NCI-H526 treated with DMSO at 0.1 percent for 48 hours (cell line): ENCODE results near the gene GCM1.

Experiments
- DNase-seq: peaks from one replicate; lab custom pipeline; 2025; lab: John Stamatoyannopoulos, UW

GCM1 gene

GRCh38 chr6:53152576-53152975 is 3.9 kb upstream of the GCM1 start:
- no peak for DNase-seq

- DNase-seq, result no peak
Measured at GRCh38 chr6:53151676-53152075, 3.0 kb upstream of the GCM1 start.

- DNase-seq, result no peak
Measured at GRCh38 chr6:53144802-53145201, 3.8 kb downstream of the GCM1 start.

GRCh38 chr6:53143710-53144109 is 4.9 kb downstream of the GCM1 start:
- no peak for DNase-seq

DNA sequence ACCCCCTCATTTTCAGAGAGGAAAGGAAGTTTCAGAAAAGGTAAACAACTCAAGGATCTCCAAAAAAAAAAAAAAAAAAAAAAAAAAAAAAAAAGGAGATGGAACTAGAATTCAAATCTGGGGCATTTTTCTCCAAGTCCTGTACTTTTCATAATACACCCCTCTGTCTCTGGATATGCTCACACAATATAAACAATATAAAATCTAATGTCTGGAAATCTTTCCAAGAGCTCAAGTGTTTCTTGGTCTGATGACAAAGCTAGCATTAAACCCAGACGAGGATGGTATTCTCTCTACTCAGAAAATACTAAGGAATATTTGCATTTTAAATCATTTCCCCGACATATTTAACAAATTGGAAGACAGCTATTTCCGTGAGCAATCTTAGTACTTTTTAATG is 5.8 kb downstream of the GCM1 start:
- no peak for DNase-seq

- DNase-seq, result no peak
Measured at GRCh38 chr6:53139841-53140413, 8.7 kb downstream of the GCM1 start.

- no peak for DNase-seq
Measured at GRCh38 chr6:53136000-53136609, 12.5 kb downstream of the GCM1 start.

- no peak for DNase-seq
Measured at GRCh38 chr6:53134601-53135235, 13.9 kb downstream of the GCM1 start.

- no peak for DNase-seq
Measured at GRCh38 chr6:53133961-53134360, 14.7 kb downstream of the GCM1 start.

GRCh38 chr6:53130569-53131290 is 17.9 kb downstream of the GCM1 start:
- no peak for DNase-seq

DNA sequence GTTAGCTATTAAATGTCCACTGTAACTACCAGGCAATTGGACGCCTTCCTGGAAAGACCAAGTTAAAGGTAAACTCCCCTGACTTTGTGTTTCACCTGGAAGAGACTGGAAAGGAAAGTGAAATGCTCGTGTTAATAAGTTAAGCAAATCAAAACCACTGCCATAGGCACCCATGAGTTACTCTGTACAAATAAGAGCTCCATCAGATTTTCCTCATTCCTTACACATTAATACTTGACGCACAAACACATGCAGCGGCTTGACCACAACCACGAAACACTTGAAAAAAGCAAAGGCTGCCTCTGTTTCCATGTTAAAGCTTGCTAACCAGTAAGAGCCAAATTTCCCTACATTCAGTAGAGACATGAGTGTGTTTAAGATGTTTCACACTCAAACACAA is 19.8 kb downstream of the GCM1 start:
- no peak for DNase-seq

DNA sequence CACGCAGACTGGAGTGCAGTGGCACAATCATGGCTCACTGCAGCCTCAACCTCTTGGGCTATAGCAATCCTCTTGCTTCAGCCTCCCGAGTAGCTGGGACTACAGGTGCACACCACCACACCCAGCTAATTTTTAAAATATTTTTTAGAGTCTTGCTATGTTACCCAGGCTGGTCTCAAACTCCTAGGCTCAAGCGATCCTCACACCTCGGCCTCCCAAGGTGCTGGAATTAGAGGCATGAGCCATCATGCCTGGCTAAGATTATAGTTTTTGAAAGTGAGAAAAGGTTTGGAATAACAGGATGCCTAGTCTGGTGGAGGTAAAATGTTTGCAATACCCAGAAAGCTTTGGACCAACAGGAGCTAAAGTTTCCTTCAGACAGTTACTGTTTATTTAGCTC is 23.4 kb downstream of the GCM1 start:
- DNase-seq, result no peak

DNA sequence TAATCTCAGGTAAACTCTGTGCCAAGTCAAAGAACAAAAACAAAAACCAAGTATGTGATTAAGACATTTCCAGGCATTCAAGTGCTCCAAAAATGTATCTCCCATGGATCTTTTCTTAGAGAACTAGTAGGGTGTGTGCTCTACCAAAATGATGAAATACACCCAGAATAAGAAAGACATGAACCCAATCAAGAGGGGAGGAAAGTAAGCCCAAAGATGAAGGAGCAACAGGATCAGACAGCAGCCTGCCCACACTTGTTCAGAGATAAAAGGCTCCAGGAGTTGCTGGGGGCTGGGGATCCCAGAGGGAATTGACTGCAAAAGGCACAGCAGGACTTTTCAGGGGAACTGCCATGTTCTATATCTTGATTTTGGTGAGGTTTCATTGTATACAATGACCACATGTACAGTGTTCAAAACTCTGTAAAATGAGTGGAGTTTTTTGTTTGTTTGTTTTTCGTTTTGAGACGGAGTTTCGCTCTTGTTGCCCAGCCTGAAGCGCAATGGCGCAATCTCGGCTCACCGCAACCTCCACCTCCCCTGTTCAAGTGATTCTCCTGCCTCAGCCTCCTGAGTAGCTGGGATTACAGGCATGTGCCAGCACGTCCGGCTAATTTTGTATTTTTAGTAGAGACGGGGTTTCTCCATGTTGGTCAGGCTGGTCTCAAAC is 24.4 kb downstream of the GCM1 start:
- DNase-seq, result no peak

DNA sequence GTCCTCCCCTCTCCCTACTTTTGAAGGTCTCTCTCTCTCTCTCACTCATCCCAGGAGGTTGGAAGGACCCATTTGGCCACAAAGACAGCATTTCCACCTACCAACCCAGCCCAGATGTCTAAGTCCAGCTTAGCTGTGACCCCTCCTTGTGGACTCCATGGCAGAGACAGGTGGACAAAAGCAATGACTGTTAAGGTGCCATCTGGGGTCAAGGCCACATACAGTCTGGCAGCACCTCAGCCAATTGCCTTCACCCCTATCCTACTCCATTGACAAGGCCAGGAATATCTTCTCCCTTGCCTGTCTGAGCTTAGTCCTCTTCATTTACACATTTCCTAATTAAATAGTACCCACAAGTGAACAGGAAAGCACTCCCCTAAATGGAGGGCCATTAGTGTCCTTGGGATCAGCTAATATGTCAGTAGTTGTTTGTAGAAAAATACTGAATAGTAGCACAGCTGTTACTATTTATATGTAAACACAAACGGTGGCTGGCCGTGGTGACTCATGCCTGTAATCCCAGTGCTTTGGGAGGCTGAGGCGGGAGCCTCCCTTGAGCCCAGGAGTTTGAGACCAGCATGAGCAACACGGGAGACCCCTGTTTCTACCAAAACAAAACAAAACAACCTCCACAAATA is 28.8 kb downstream of the GCM1 start:
- DNase-seq, result no peak

DNA sequence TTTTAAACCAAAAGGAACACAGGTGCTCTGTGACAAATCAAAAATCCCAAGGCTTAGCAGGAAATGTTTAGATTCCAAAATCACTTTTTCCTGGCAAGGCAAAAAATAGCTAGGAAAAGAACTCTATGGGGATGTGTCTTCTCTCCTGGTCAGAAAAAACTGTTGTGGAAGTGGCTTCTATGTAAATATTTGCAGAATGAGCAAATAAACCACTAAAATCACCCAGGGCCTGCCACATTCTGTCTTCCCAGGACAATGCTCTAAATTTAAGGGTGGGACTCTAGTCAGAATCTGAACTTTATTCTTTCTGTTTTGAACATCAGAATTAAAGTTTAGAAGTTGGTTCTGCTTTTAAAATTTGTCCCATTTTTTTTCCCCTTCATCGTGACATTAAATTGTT is 29.3 kb downstream of the GCM1 start:
- DNase-seq, result no peak

DNA sequence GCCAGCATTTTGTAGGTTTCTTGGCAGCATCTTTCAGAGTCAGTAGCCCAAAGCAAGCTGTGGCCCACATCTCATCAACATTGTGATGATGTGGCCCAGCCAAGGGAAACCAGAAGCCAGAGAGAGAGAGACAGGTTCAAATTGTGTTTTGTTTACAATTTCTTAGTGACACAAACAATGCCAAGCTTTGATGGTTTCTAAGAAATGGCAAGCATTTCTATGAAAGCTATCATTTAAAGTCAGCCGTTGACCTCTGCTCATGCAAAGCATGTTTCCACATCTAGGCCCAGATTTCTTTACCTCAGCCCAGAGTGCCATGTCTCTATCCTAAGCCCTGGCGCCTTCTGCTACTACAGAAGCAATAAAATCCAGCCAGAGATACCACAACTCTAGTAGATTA is 32.9 kb downstream of the GCM1 start:
- peak; percentile 75 for DNase-seq

DNA sequence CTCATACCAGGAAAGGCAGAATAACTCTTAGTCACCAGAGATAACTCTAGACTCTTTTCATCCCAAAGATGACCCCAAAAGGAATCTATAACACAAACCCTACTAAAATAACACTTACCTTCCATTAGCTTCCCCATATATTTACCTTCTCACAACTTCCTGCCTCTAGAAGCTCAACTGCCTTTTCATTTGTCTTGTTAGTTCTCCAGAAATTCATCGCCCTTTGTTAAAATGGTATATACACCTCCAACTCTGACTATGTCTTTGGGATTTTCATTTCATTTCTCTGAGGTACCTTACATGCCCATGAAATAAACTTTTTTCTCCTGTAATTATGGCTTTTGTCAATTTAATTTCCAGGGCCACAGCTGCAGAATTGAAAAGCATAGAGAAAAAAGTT is 33.5 kb downstream of the GCM1 start:
- DNase-seq, result no peak

DNA sequence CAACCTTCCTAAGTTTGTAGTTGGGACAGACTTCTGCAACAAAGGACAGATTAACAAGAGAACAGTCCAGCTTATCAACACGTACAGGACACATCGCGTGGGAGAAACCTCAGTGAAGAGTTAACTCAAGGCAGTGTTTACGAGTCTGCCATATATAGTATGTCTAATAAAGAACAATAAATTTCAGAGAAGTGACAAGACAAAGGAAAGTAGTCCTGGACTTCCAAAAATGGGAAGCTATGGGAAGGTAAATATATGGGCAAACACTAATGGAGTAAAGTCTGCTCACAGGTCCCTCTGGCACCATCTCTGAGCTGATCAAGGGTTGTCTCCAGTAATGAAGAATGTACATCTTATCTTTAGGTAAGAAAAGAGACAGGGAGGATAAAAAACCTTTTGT is 34.9 kb downstream of the GCM1 start:
- no peak for DNase-seq

- peak; percentile 22 for DNase-seq
Measured at GRCh38 chr6:53112871-53113270, 35.8 kb downstream of the GCM1 start.

- peak; percentile 75 for DNase-seq
Measured at GRCh38 chr6:53112404-53112803, 36.2 kb downstream of the GCM1 start.

GRCh38 chr6:53111865-53112264 is 36.8 kb downstream of the GCM1 start:
- DNase-seq, result no peak

DNA sequence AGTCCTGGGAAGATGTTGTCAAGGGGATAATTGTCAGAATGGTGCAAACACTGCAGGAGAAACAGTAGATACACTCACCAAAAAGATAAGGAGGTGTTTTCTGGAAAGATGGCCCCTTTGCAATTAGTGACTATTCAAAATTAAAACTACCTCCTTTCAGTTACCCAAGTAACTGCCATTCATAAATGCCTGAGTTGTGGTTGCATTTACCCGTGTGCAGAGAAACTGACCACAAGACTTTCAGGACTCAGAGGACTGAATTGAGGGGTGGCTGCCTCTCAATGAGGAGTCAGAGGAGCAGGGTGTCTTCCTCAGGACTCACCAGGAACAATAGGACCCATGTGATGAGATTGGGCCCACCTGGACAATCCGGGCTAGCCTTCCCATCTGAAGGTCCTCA is 39.0 kb downstream of the GCM1 start:
- no peak for DNase-seq
